CD4-positive, alpha-beta T cell treated with Interleukin-10 for 1 hour (primary cell): Measurements from ENCODE around the gene PPFIA1.

Source experiments
- DNase-seq: peaks from one replicate; pipeline ENCODE4 v3.0.0-alpha.2; 2020

PPFIA1 gene

DNA sequence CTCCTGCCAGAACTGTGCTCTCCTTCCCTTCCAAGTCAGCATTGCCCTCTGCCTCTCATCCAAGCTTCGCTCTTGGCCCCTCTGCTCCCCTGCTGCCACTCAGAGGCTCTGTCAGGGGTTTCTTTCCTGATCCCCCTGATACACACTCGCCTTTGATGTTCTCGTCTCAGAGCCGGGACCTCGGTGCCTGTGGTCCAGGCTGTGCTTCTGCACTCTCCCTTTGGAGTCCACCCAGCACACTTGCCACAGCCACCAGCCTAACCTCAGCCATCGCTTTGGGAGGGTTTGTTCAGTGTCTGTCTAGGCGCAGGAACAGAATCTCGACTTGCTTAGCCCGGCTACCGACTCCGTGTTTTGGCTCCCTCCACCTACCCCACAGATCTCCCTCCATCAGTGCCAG is 29.1 kb downstream of the PPFIA1 start:
- DNase-seq = no peak

DNA sequence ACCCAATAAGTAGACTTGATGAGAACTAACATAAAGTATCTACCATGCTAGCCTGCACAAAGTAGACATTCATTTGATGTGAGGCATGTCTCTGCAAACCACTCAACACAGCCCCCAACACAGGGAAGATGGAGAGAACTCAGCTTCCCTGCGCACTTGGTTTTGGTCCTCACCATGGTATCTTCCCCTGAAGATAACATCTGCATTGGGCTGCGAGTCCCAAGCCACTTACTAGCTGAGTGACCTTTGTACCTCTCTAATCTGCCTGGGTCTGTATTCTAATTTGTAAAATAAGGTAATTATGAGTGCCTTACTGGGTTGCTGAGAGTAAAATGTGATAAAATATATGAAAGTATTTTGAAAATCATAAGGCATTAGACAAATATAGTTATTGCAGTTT is 30.7 kb downstream of the PPFIA1 start:
- no peak for DNase-seq

DNA sequence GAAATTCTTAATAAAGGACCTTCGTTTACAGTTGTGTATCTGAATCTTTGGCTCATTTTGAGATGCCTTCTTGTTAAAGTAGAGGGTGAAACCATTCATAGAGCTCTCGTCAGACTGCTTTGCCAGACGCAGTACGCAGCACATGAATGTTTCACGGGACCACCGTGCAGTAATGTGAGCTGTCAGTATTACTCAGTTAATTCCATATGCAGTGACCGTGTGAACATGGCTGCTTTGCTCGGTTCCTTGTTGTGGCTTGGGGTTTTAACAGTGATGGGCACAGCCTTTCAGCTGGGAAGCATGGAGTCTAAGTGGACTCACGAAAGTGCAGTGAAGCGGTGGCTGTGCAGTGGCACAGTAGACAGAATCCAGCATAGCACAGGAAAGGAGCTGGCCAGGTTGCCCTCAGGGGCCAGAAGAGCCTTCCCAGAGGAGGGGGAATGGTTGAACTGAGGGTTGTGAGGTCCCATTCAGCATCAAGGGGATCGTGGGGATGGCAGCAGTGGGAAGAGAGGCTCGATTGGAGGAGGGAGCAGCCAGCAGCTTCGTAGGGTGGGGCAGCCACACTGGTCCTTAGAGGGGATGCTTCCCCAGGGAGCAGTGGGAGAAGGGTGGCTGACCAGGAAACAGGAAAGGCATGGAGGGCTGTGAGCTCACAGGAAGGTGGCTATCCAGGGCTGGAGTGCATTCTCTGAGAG is 31.4 kb downstream of the PPFIA1 start:
- no peak for DNase-seq

DNA sequence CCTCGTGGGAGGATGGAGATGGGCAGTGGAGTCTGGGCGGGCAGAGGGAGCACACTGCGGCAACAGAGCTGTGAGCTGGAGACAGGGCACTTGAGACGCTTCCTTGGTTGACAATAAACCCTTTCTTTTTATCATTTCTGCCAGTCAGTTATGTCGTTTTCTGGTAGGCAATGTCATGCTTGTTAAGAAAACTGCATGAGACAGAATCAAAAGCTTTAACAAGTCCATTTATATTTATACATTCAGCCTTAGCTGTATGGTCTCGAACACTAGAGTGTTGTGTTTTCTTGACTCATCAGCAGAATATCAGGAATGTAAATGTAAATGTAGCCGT is 31.9 kb downstream of the PPFIA1 start:
- no peak for DNase-seq

DNA sequence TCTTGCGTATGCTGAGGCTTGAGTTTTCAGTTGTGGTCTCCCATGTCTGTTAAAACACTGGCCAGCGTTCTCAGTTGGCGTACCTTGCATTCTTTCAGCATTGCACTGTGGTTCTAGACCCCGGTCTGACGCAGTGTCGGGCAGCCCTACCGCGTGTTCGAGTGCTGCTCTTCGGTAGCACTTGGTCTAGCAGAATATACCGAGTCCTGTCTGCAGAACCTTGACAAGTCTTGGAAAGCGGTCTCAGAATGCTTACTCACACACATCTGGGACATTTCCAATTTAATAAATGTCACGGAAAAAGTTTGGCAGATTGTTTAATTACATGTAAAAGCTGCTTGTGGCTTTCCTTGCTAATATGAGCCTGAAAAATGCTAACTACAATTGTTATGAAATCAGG is 32.6 kb downstream of the PPFIA1 start:
- DNase-seq = no peak

DNA sequence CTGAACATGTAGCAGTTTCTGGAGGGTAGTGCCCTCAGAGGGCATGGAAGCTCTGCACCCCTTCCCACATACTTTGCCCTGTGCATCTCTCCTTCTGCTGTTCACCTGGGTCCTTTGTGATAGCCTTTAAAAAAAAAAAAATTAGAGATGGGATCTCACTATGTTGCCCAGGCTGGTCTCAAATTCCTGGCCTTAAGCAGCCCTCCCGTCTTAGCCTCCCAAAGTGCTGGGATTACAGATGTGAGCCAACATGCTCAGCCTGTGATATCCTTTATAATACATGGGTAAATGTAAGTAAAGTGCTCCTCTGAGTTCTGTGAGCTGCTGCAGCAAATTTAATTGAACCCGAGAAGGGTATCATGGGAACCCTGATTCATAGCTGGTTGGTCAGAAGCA is 33.7 kb downstream of the PPFIA1 start:
- DNase-seq = no peak

DNA sequence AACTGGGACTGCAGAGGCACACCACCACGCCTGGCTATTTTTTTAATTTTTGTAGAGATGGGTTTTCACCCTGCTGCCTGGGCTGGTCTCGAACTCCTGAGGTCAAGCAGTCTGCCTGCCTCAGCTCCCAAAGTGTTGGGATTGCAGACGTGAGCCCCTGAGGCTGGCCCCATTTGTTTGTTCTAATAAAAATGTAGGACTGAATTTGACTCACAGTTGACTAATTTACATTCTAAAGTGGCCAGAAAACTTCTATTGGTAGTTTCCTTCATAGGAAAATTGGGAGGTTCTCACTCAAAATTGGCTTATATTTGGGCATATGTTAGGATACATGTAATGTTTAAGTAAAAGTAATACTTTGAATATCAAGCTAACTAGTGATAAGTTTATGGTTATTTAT is 35.0 kb downstream of the PPFIA1 start:
- no peak for DNase-seq

DNA sequence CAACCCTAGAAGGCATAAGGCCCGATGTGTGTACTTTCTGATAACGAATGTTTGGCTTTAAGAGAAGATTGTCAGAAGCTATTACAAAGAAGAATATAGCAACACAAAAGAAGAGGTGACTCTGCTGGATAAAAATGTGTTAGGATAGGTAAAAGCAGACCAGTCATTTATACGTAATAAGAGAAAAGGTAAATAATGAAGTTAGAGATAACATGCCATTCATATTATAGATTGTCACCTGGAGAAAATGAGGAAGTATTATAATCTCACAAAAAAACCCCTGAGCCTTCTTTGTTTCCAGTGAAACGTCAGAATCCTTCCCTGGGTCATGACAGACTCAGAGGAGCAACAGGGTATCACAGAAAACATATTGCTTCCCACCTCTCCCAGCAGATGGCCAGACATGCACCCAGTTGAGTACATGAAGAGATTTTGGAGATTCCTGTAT is 36.1 kb downstream of the PPFIA1 start:
- no peak for DNase-seq

DNA sequence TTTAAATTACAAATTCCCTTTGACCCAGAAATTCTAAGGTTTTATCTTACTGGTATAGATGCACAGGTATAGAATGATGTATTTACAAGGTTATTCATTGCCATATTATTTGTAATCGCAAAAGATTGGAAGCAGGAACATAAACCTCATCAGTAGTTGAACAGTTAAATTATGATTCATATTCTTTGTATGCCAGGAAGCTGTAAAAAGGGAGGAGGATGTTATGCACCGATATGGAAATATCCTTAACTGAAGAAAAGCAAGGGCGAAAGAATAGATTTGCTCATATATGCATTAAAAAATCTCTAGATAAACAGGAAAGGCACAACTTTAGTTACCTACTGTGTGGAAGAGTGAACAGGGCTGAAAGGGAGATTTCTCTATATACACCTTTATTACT is 36.7 kb downstream of the PPFIA1 start:
- DNase-seq = no peak

DNA sequence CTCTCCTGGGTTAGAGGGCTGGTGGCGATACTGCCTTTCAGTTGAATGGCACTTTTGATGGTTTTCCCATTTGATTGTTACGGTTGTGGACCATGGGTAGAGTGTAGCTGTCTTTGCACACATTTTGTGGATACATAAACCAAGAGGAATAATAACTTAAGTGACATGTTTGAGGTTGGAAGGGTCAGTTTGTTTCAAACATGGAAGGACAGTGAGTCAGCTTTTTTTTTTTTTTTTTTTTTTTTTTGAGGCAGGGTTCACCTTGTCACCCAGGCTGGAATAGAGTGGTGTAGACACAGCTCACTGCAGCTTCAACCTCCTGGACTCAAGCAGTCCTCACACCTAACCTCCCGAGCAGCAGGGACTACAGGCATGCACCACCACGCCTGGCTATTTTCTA is 41.1 kb downstream of the PPFIA1 start:
- DNase-seq = no peak

DNA sequence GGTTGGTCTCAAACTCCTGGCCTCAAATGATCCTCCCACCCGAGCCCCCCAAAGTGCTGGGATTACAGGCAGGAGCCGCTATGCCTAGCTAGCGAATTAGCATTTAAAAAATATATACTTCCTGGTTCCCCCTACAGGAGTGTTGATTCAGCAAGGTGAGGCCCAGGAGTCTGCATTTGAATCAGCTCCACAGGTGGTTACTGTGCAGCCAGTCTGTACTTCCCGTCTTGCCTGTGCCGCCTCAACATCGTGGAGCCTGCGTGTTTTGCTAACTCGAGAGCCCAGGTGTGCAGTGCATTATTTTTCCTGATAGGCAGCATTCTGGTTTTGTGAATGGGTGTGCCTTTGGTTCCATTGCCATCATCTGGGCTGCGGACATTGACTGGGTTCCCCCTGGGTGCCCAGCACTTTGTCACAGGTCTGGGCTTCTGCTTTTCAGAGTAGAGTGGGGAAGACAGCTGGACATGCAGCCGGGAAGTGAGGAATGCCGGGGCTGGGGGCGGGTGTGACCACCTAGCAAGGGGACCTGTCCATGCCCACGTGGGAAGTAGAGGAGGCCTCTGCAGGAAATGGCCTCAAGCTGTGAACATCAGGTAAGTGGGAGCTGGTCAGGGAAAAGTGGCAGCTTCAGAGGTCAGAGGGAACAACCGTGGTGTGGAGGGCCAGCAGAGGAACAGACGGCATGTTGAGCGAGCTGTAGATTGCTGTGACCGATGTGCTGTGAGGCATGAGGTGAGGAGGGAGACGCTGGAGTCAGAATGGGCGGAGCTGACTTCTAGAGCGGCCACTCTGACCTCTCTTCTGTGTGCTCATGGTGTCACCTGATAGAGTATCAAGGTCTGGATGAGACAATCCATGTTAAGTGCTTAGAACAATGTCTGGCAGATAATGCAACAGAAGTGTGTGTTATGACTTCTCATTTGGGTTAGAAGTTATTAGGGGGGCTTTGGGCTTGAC is 42.2 kb downstream of the PPFIA1 start:
- DNase-seq = no peak

DNA sequence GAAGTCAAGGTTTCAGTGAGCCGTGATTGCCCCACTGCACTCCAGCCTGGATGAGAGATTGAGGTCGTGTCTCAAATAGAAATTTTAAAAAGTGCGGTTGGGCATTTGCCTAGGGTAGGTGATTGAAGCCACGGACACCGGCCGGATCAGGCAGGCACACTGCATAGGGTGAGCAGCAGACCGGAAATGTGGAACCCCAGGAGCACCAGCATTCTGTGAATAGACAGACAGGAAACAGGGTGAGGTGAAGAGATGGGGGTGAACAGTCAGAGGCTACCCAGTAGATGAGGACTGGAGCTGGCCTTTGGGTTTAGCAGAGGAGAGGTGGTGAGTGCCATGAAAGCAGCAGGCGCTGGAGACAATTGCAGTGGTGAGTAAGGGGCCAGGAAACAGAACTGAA is 43.5 kb downstream of the PPFIA1 start:
- no peak for DNase-seq

DNA sequence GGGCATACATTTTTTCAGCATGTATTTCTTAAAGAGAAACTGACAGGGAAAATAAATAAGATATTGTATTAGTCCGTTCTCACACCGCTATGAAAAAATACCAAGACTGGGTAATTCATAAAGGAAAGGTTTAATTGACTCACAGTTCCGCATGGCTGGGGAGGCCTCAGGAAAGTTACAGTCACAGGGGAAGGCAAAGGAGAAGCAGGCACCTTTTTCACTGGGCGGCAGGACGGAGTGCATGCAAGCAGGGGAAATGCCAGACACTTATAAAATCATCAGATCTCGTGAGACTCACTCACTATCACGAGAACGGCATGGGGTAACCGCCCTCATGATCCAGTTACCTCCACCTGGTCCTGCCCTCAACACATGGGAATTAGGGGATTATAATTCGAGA is 44.2 kb downstream of the PPFIA1 start:
- DNase-seq = no peak

DNA sequence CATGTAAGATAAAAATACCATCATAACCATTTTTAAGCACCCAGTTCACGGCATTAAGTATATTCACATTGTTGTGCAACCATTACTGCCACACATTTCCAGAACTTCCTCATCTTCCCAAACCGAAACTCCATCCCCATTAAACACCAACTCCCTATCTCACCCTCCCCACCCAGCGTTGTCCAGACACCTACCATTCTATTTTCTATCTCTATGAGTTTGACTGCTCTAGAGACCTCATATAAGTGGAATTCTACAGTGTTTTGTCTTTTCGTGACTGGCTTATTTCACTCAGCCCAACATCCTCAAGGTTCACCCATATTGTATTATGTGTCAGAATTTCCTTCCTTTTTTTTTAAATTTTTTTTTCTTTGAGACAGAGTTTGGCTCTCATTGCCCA is 45.2 kb downstream of the PPFIA1 start:
- DNase-seq = no peak

DNA sequence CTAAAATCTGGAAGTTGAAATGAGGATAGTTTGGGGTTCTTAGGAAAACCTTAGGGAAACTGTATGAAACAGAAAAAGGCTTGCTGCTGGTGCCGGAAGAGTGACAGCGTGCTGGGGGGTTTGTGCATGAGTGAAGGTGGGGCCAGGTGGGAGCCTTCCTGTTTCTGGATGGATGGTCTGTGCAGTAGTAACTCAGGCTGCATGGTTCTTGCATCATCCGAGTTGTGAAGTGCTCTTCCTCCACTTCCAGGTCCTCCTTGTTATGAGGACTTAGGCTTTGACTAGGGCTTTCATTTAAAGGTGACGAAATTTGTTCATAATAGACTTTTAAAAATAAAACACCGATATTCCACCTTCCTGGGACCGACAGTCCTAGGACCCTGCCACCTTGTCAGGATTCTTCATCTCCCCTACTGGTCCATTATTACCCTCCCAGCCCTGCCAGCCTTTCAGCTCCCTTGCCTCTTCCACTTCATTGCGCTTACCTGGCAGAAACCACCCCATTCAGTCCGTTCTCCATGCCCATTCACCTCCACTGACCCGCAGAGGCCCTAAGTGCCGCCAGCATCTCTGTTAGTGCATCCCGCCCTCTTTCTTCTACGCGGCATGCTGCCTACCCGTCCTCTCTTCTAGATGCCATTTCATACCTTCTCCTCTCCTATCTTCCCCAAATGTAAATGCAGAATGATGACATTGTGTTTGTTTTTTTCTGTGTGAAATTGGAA is 47.3 kb downstream of the PPFIA1 start:
- DNase-seq = no peak

DNA sequence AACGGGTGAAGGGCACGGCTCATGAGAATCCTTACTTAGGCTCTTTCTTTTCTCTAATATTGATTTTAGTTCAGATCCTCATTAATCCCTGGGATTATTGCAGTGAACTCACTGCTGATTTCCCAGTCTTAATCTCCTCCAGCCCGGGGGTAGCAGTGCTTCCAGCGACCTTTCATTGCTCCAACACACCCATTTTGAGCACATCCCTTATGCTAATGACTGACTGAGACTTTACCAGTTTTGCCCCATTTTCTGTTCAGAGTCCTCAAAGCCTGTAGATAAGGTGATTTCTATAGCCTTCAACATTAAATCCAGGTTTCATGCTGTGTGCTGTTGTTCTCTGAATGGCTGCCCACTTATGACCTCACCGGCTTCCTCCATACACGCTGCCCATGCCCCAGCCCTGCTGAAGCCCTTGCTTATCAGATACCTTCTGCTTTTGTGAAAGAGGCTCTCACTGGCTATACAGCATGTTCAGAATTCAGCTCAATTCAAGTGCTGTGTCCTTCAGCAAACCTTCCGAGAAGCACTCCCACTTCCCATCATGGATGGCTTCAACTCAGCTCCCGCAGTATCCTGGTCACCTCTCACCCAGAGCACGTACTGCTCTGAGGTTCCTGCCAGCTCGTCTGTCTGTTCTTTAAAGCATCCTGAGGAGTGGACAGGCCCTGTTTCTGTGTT is 49.0 kb downstream of the PPFIA1 start:
- no peak for DNase-seq

DNA sequence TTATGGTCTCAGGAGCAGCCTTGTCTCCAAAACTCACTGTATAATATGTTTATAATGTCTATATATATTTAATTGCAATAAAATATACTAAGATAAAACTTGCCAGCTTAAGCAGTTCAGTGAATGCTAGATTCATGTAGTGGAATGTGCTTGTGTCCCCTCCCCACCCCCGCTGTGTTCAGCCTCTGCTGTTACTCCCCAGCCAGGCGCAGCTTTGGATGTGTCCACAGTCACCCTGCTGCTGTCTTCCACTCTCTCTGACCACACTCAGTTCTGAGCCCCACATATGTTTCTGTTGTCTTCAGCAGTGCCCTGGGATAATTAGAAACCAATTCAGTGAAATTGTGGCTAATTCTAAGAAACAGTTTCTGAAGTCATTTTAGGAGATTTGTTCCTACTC is 52.2 kb downstream of the PPFIA1 start:
- no peak for DNase-seq

DNA sequence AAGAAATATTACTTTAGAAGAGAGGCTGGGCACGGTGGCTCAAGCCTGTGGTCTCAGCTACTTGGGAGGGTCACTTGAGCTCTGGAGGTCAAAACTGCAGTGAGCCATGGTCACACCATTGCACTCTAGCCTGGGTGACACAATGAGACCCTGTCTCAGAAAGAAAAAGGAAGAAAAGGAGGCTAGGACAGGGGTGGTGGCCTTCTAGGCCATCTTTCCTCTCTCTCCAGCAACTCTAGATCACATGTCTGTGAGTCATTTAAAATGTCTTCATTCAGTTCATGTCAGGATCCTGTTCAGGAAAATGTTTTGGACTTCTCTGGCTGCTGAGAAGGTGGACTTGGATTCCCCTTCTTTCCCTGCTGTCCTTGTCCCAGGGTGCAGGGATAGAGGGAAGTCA is 53.3 kb downstream of the PPFIA1 start:
- DNase-seq = no peak

DNA sequence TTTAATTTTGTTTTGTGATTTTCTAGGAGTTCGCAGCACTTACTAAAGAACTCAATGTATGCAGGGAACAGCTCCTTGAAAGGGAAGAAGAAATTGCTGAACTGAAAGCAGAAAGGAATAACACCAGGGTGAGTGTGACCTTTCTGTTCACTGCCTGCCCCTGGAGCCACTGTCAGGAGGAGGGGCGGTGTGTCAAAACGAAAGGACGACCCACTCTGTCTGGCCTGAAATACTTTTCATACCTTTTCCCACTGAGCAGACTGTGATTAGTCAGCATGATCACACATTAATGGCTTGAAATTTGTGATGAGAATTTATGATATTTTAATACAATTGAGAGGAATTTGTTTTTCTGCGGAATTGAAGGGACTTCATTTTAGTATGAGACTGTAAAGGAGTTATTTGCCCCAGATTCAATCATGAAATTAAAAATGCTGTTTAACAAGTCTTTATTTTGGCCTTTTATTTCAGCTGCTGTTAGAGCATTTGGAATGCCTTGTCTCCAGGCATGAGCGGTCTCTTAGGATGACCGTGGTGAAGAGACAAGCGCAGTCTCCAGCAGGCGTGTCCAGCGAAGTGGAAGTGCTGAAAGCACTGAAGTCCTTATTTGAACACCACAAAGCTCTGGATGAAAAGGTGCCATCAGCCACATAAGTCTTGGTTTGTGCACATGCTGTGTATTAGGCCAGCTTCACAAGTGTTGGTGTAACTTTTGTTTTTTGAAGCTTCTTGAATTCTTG is 54.1 kb downstream of the PPFIA1 start:
- no peak for DNase-seq

DNA sequence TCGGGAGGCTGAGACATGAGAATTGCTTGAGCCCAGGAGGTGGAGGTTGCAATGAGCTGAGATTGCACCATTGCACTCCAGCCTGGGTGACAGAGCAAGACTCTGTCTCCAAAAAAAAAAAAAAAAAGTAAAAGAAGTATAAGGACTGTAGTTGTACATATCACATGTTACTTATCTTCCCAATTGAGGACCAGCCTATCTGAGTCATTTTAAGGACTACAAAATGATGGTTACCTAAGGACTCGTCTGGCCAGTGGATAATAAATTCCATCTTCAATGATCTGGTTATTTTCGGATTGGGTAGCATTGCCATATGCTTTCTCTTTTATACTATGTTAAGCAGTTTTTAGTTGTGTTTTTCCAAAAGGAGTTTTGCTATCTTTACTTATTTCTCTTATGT is 55.3 kb downstream of the PPFIA1 start:
- DNase-seq = no peak

DNA sequence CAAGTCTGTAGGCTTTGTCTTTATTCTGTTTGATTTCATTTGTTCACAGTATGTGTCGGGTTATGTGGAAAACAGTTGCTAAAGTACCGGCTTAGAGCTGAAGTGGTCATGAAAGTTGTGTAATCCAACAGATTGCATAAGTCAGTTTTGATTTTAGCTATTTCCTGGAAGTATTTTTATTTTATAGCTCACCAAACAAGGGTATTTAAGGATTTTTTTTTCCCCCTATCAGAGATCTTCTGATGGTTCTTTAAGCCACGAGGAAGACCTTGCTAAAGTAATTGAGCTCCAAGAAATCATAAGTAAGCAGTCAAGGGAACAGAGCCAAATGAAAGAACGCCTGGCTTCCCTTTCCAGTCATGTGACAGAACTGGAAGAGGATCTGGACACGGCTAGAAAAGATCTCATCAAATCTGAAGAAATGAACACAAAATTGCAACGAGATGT is 55.9 kb downstream of the PPFIA1 start:
- no peak for DNase-seq

DNA sequence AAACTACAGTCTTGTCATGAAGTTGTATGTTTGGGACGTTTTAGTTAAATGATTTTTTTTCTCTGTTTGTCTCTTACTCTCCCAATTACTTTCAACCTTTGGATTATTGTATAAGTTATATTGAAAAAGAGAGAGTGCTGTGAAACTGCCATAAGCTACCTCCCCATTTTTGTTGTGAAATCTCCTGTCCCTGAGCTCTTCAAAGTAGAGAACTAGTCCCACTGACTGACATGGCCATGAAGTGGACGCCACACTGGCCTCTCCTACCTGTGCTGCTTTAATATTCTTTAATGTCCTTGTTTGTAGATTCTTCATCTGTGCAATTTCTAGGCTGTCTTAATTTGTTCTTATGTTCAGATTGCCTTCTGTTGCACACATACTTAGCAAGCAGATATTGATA is 56.3 kb downstream of the PPFIA1 start:
- DNase-seq = no peak
